Measurements from ENCODE around the gene MARCKS. TPM values are rescaled to one million over a fixed set of nuclear protein-coding genes. Genes with fewer than 3 reads are reported as not detected.

Gene MARCKS
- total RNA-seq, 1 experiment from 2014 or later, result 35.3 TPM

GRCh38 chr6:113821445-113821844 is 35.7 kb upstream of the MARCKS start:
- BruUV-seq (replicated peaks), result no TSS peak
- no peaks in the 10 kb centered on the region for H3K36me3 ChIP-seq (ENCODE audit: control insufficient read depth, insufficient read depth, low read length)
- in situ Hi-C loops (cut with HindIII; ENCODE audit: low pct_unique_long_range_greater_than_20kb, low sequenced_read_pairs) (no loop called here), intact Hi-C loops (cut with micrococcal nuclease; ENCODE audit: unreplicated experiment) (no loop called here)
- DNase-seq (ENCODE audit: low read depth, low spot score) (no peak), ATAC-seq (no peak)
- TF ChIP-seq REST (IDR thresholded peaks at IDR 0.05; ENCODE audit: insufficient read depth in 1 of 2, low read depth in 2 of 2, low read length in 1 of 2) (no peak), CTCF (IDR thresholded peaks at IDR 0.05) (no peak), TCF7L2 (IDR thresholded peaks at IDR 0.05; ENCODE audit: low read depth, low read length) (no peak), POLR2AphosphoS5 (IDR thresholded peaks at IDR 0.05; ENCODE audit: low read depth, low read length) (no peak), SIN3A (IDR thresholded peaks at IDR 0.05; ENCODE audit: borderline replicate concordance, insufficient read depth, low read depth, low read length) (no peak)
- POLR2A ChIA-PET, result interaction anchor here (0.5 kb wide), 1 partner anchor 864 kb away, joined by 4 read pairs; no protein-coding TSS in a partner anchor
- no peaks in the 10 kb centered on the region for H3K4me1 ChIP-seq (ENCODE audit: control insufficient read depth, insufficient read depth, low read length)
- no peak overlapping the region for H3K27ac ChIP-seq (ENCODE audit: low read length)
- CTCF ChIA-PET, result no interaction called here
- H3K27me3 ChIP-seq (ENCODE audit: control insufficient read depth, insufficient read depth, low read length), result peaks cover 5% of the 10 kb centered on the region; the same call in 1 of the 2 replicates
- H3K4me3 ChIP-seq (ENCODE audit: low read depth in 2 of 2, low read length in 2 of 2), result no peak overlapping the region
- no peaks in the 10 kb centered on the region for H3K9me3 ChIP-seq (ENCODE audit: control insufficient read depth, insufficient read depth, low read depth, low read length)

GRCh38 chr6:113823916-113824315 is 33.2 kb upstream of the MARCKS start:
- in situ Hi-C loops (cut with HindIII; ENCODE audit: low pct_unique_long_range_greater_than_20kb, low sequenced_read_pairs) (no loop called here), intact Hi-C loops (cut with micrococcal nuclease; ENCODE audit: unreplicated experiment) (no loop called here)
- no peaks in the 10 kb centered on the region for H3K9me3 ChIP-seq (ENCODE audit: control insufficient read depth, insufficient read depth, low read depth, low read length)
- POLR2A ChIA-PET, result interaction anchor here (0.7 kb wide), 1 partner anchor 31 kb away, joined by 3 read pairs; no protein-coding TSS in a partner anchor
- BruUV-seq (replicated peaks), result no TSS peak
- H3K4me3 ChIP-seq (ENCODE audit: low read depth in 2 of 2, low read length in 2 of 2), result no peak overlapping the region
- TF ChIP-seq SIN3A (IDR thresholded peaks at IDR 0.05; ENCODE audit: borderline replicate concordance, insufficient read depth, low read depth, low read length), result no peak
- no peak for TF ChIP-seq POLR2AphosphoS5 (IDR thresholded peaks at IDR 0.05; ENCODE audit: low read depth, low read length)
- TF ChIP-seq CTCF (IDR thresholded peaks at IDR 0.05), result no peak
- no peak for TF ChIP-seq TCF7L2 (IDR thresholded peaks at IDR 0.05; ENCODE audit: low read depth, low read length)
- no peak for TF ChIP-seq REST (IDR thresholded peaks at IDR 0.05; ENCODE audit: insufficient read depth in 1 of 2, low read depth in 2 of 2, low read length in 1 of 2)
- ATAC-seq (no peak), DNase-seq (ENCODE audit: low read depth, low spot score) (no peak)
- no peaks in the 10 kb centered on the region for H3K36me3 ChIP-seq (ENCODE audit: control insufficient read depth, insufficient read depth, low read length)
- no peaks in the 10 kb centered on the region for H3K4me1 ChIP-seq (ENCODE audit: control insufficient read depth, insufficient read depth, low read length)
- CTCF ChIA-PET, result interaction anchor here (0.6 kb wide), 1 partner anchor 31 kb away, joined by 8 read pairs; no protein-coding TSS in a partner anchor
- H3K27ac ChIP-seq (ENCODE audit: low read length), result no peak overlapping the region
- peaks cover 5% of the 10 kb centered on the region; the same call in 1 of the 2 replicates for H3K27me3 ChIP-seq (ENCODE audit: control insufficient read depth, insufficient read depth, low read length)

Data from Panc1 (cell line).